ENCODE measurements around the gene ITPR1.
A peak's percentile ranks its signal among the peaks of the same experiment; 100 is the strongest.

Gene ITPR1

DNA sequence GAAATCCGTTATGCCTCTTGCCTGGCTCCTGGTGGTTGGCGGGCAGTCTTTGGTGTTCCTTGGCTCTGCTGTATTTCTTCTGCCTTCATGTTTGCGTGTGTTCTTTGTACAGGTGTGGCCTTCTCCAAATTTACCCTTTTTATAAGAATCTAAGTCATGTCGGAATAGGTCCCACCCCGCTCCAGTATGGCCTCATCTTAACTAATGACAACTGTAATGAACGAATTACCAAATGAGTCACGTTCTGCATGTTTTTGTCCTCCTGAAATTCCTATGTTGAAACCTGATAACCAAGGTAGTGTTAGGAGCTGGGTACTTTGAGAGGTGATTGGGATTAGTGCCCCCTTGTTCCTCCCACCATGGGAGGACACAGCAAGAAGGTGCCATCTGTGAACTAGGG, 71.1 kb downstream of the ITPR1 start:
- DNase-seq (ENCODE audit: insufficient read length, low spot score) (no peak), FAIRE-seq (no peak)
- TF ChIP-seq, protein P1, sequence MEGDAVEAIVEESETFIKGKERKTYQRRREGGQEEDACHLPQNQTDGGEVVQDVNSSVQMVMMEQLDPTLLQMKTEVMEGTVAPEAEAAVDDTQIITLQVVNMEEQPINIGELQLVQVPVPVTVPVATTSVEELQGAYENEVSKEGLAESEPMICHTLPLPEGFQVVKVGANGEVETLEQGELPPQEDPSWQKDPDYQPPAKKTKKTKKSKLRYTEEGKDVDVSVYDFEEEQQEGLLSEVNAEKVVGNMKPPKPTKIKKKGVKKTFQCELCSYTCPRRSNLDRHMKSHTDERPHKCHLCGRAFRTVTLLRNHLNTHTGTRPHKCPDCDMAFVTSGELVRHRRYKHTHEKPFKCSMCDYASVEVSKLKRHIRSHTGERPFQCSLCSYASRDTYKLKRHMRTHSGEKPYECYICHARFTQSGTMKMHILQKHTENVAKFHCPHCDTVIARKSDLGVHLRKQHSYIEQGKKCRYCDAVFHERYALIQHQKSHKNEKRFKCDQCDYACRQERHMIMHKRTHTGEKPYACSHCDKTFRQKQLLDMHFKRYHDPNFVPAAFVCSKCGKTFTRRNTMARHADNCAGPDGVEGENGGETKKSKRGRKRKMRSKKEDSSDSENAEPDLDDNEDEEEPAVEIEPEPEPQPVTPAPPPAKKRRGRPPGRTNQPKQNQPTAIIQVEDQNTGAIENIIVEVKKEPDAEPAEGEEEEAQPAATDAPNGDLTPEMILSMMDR (IDR thresholded peaks at IDR 0.05; ENCODE audit: insufficient read depth, missing control alignments), result no peak

DNA sequence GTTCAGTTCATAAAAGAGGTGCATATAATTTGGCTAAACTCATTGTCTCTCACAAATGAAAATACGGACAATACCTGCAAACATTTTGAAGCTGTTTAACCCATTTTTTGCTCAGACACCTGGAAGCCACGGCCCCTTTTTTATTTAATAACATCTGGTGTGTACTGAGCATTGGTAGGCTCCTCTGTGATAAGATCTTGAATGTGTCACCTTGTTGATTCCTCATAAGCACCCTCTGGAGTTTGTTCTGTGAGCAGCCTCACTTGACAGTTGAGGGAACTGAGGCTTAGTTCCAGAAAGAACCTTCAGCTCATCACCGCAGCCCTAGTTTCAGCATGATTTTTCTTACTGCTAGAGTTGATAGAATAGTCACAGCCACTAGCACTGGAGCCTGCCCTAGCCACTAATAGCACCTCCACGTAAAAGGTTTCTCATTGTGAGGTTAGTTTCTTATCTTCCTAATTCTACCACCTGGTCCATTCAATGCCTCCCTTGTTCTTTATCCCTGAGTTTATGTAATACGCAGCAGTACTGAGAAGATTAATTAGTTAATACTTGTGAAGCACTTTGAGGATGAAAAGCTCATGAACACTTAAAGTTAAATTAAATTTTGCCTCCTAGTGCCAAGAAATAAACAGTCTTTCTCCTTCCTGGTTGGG, 71.9 kb downstream of the ITPR1 start:
- peak; percentile 11 for FAIRE-seq
- TF ChIP-seq, protein P1 (IDR thresholded peaks at IDR 0.05; ENCODE audit: insufficient read depth, missing control alignments), result no peak
- no peak for DNase-seq (ENCODE audit: insufficient read length, low spot score)

DNA sequence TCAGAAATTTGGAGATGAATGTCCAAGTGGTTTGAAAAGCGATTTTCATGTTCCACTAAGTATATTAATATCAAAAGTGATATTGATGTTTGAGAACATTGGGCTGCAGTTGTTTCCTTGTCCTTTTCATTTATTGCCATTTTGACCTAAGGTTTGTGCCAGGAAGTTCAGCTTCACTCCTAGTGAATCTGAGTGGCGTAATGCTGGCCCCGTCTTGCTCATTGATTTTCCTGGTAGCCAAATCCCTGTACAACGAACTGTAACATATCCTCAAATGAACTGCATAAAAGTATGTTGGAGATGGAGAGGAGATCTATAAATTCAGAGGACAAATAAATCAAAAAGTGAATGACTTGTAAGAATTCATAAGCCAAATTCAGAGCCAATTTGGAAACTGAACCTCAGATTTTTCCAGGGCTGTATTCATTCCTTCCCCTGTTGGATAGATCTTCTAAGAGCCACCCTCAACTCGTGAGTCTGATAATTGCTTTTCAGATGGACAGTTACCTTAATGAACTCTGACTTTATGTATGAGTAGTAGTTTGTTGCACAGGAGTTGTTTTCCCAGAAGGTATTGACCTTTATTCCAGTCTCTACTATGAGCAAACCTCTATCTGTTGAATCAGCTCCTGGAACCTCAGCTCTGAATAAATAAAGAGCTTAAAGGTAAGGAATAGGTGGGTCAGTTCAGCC, 72.8 kb downstream of the ITPR1 start:
- TF ChIP-seq, protein P1 (IDR thresholded peaks at IDR 0.05; ENCODE audit: insufficient read depth, missing control alignments), result no peak
- FAIRE-seq, result peak; percentile 32
- no peak for DNase-seq (ENCODE audit: insufficient read length, low spot score)

DNA sequence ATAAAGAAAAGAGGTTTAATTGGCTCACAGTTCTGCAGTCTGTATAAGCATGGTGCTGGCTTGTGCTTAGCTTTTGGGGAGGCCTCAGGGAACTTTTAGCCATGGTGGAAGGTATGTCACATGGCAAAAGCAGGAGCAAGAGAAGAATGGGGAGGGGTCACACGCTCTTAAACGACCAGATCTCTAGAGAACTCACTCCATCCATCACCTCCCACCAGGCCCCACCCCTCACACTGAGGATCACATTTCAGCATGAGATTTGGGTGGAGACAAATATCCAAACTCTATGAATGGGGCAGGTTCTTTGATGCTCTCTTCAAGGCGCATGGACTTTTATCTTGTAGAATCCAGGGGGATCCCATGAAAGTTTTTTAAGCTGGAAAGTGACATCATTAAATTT, 75.7 kb downstream of the ITPR1 start:
- TF ChIP-seq, protein P1 (IDR thresholded peaks at IDR 0.05; ENCODE audit: insufficient read depth, missing control alignments), result no peak
- FAIRE-seq (no peak), DNase-seq (ENCODE audit: insufficient read length, low spot score) (no peak)

DNA sequence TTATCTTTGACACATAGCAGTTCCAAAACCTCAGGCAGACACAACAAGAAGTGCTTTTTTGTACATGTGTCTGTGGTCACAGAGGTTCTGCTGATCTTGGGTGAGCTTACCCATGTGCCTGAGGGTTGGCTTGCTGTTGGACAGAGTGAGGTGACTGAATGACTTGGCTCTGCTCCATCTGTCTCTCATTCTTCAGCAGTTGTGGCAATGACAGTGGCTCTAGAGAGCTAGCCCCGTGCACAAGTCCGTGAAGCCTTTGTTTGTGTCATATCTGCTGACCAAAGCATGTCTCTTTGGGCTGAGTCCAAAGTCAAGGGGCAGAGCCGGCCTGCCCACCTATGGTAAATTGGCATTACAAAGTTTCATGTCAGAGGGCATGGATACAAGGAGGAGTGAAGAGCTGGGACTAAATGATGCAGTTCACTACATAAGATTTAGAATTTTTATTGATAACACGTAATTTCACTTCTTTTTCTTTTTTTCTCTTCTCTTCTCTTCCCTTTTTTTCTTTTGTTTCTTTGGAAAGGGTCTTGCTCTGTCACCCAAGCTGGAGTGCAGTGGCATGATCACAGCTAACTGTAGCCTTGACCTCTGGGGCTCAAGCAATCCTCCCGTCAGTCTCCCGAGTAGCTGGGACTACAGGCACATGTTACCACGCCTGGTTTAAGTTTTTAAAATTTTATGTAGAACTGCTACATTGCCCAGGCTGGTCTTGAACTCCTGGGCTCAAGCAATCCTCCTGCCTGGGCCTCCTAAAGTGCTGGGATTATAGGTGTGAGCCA, 77.9 kb downstream of the ITPR1 start:
- no peak for FAIRE-seq
- DNase-seq (ENCODE audit: insufficient read length, low spot score), result no peak
- TF ChIP-seq, protein P1 (IDR thresholded peaks at IDR 0.05; ENCODE audit: insufficient read depth, missing control alignments), result no peak

DNA sequence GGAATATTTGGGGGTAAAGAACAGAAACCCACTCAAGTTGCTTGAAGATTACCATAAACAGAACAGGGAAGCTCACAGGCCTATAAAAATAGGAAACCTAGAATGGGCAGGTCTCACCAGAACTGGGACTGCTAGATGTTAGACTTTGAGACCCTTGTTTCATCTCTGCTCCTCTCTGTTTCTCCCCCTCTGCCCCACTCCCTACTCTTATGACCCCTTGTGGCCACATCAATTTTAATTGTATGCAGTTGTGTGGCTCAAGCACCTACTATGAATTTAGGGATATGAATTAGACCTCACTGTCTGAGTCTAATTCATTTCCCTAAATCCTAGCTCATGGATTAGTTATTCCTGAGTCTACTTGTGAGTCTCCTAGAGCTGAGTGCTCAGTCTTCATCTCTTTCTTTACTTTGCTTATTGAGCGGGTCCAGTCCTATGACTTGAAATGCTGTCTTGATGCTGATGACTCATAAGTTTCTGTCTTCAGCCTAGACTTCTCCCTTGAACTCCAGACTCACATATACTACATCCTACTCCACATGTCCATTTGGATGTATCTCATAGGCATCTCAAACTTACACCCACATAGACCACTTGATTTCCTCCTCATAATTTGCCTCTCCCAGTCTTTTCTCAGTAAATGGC, 78.7 kb downstream of the ITPR1 start:
- no peak for FAIRE-seq
- DNase-seq (ENCODE audit: insufficient read length, low spot score), result no peak
- TF ChIP-seq, protein P1 (IDR thresholded peaks at IDR 0.05; ENCODE audit: insufficient read depth, missing control alignments), result no peak

Measured in D721Med (cell line).